ENCODE data around the gene A4GALT. TPM values are rescaled to one million over a fixed set of nuclear protein-coding genes. Genes with fewer than 3 reads are reported as not detected.

The A4GALT gene
- total and polyA plus RNA-seq, 2 donors (not counting 3 experiments of a cell fraction or from before 2014, with no cell fraction given) = 5.4 to 20.7 TPM

DNA sequence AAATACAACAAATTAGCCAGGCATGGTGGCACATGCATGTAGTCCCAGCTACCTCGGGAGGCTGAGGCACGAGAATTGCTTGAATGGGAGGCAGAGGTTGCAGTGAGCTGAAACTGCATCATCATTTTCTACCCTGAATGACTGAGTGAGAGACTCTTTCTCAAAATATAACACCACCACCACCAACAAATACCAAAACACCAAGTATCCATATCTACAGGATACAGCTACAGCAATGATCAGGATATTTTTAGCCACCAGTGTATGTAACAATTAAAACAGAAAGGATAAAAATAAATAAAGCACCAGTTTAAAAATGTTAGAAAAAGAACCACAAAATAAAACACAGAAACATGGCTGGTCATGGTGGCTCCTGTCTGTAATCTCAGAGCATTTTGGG is 13.2 kb downstream of the A4GALT start:
- no peaks in the 10 kb centered on the region for H3K4me1 ChIP-seq (ENCODE audit: control insufficient read depth, extremely low read depth, insufficient read depth, low read length)
- no peaks in the 10 kb centered on the region for H3K36me3 ChIP-seq (ENCODE audit: control insufficient read depth in 2 of 2, extremely low read depth in 1 of 2, insufficient read depth in 2 of 2, low read length in 2 of 2)
- H3K27me3 ChIP-seq (ENCODE audit: control insufficient read depth in 2 of 2, insufficient read depth in 2 of 2, low read length in 2 of 2) = no peaks in the 10 kb centered on the region
- no peak overlapping the region for H2AFZ ChIP-seq (ENCODE audit: low read depth, low read length)
- TF ChIP-seq EZH2 (IDR thresholded peaks at IDR 0.05; ENCODE audit: borderline replicate concordance, low read depth, low read length, severe bottlenecking) (no peak), FOS (IDR thresholded peaks at IDR 0.05; ENCODE audit: borderline replicate concordance, insufficient read depth, low read length) (no peak), POLR2A (IDR thresholded peaks at IDR 0.05; ENCODE audit: low read depth, low read length) (no peak), GATA2 (IDR thresholded peaks at IDR 0.05; ENCODE audit: insufficient read depth, insufficient read length, low read depth, low read length) (no peak), JUN (IDR thresholded peaks at IDR 0.05; ENCODE audit: borderline replicate concordance, insufficient read depth, insufficient read length, low read depth) (no peak)
- no peaks in the 10 kb centered on the region for H3K9me3 ChIP-seq (replicated peaks; ENCODE audit: control insufficient read depth, insufficient read depth, low read length)
- no peaks in the 10 kb centered on the region for H4K20me1 ChIP-seq (replicated peaks; ENCODE audit: control insufficient read depth, extremely low read depth, insufficient read depth, low read length)
- ChIA-PET CTCF (interaction anchor here (1.2 kb wide), 1 partner anchor 11 kb away, joined by 4 read pairs; no protein-coding TSS in a partner anchor), POLR2A (no interaction called here)
- H3K9ac ChIP-seq (replicated peaks; ENCODE audit: extremely low read depth, insufficient read depth, low read length) = no peak overlapping the region
- DNase-seq (ENCODE audit: low read depth, low spot score) (no peak), FAIRE-seq (no peak)
- intact Hi-C loops (cut with micrococcal nuclease) = no loop called here
- dilution Hi-C loops (cut with MboI; ENCODE audit: extremely low pct_ligation_motif_present, low sequenced_read_pairs) = no loop called here
- no peaks in the 10 kb centered on the region for H3K79me2 ChIP-seq (ENCODE audit: control insufficient read depth, insufficient read depth, low read length)
- no peak overlapping the region for H3K4me2 ChIP-seq (ENCODE audit: insufficient read depth, low read length)
- no peaks in the 10 kb centered on the region for H3K9me1 ChIP-seq (replicated peaks; ENCODE audit: control insufficient read depth, extremely low read depth, insufficient read depth, low read length)
- H3K4me3 ChIP-seq (replicated peaks in 1 of 3; ENCODE audit: insufficient read depth in 1 of 3, low read depth in 1 of 3, low read length in 3 of 3) = no peak overlapping the region
- no peak overlapping the region for H3K27ac ChIP-seq (ENCODE audit: insufficient read depth, low read depth, low read length)
- no TSS peak for BruUV-seq (replicated peaks)

DNA sequence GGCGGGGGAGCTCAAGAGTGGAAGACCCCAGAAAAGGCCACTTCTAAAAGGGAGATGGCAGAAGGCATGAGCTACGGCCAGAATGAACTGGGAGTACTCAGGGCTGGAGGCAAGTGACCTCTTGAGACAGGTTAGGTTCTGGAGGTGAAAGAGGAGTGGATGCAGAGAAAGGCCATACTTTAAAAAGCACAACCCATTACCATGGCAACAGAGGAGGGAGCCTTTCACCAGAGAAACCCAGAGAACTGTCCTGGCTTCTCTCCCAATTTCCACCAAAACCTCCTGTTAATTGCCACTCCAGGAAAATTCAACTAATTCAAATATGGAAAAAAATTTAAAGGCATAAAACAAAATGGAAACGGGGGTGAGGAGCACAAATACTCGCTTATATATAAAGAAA is 15.8 kb downstream of the A4GALT start:
- POLR2A ChIA-PET = no interaction called here

More for the DNA sequence above, 15.8 kb downstream of the A4GALT start:
- intact Hi-C loops (cut with micrococcal nuclease) (no loop called here), dilution Hi-C loops (cut with MboI; ENCODE audit: extremely low pct_ligation_motif_present, low sequenced_read_pairs) (no loop called here)
- no peak for FAIRE-seq
- CTCF ChIA-PET = no interaction called here
- Histone ChIP-seq H3K9me1 (replicated peaks; ENCODE audit: control insufficient read depth, extremely low read depth, insufficient read depth, low read length) (no peaks in the 10 kb centered on the region), H3K27me3 (ENCODE audit: control insufficient read depth in 2 of 2, insufficient read depth in 2 of 2, low read length in 2 of 2) (no peaks in the 10 kb centered on the region), H4K20me1 (replicated peaks; ENCODE audit: control insufficient read depth, extremely low read depth, insufficient read depth, low read length) (no peaks in the 10 kb centered on the region), H3K27ac (ENCODE audit: insufficient read depth, low read depth, low read length) (no peak overlapping the region), H3K9ac (replicated peaks; ENCODE audit: extremely low read depth, insufficient read depth, low read length) (no peak overlapping the region), H2AFZ (ENCODE audit: low read depth, low read length) (no peak overlapping the region), H3K9me3 (replicated peaks; ENCODE audit: control insufficient read depth, insufficient read depth, low read length) (no peaks in the 10 kb centered on the region), H3K4me3 (replicated peaks in 1 of 3; ENCODE audit: insufficient read depth in 1 of 3, low read depth in 1 of 3, low read length in 3 of 3) (no peak overlapping the region), H3K4me2 (ENCODE audit: insufficient read depth, low read length) (no peak overlapping the region), H3K79me2 (ENCODE audit: control insufficient read depth, insufficient read depth, low read length) (no peaks in the 10 kb centered on the region), H3K4me1 (ENCODE audit: control insufficient read depth, extremely low read depth, insufficient read depth, low read length) (no peaks in the 10 kb centered on the region), H3K36me3 (ENCODE audit: control insufficient read depth in 2 of 2, extremely low read depth in 1 of 2, insufficient read depth in 2 of 2, low read length in 2 of 2) (no peaks in the 10 kb centered on the region)
- no peak for DNase-seq (ENCODE audit: low read depth, low spot score)
- no TSS peak for BruUV-seq (replicated peaks)
- TF ChIP-seq, protein P1, sequence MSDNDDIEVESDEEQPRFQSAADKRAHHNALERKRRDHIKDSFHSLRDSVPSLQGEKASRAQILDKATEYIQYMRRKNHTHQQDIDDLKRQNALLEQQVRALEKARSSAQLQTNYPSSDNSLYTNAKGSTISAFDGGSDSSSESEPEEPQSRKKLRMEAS (IDR thresholded peaks at IDR 0.05; ENCODE audit: insufficient read depth, insufficient read length) = no peak
- TF ChIP-seq FOS (IDR thresholded peaks at IDR 0.05; ENCODE audit: borderline replicate concordance, insufficient read depth, low read length) (no peak), JUN (IDR thresholded peaks at IDR 0.05; ENCODE audit: borderline replicate concordance, insufficient read depth, insufficient read length, low read depth) (no peak), MYC (IDR thresholded peaks at IDR 0.05; ENCODE audit: low read depth, low read length) (no peak), POLR2AphosphoS5 (IDR thresholded peaks at IDR 0.05; ENCODE audit: insufficient read depth, low read depth, low read length) (no peak), POLR2A (IDR thresholded peaks at IDR 0.05; ENCODE audit: low read depth, low read length) (no peak), EZH2 (IDR thresholded peaks at IDR 0.05; ENCODE audit: borderline replicate concordance, low read depth, low read length, severe bottlenecking) (no peak), GATA2 (IDR thresholded peaks at IDR 0.05; ENCODE audit: insufficient read depth, insufficient read length, low read depth, low read length) (no peak)
- TF ChIP-seq, protein P2, sequence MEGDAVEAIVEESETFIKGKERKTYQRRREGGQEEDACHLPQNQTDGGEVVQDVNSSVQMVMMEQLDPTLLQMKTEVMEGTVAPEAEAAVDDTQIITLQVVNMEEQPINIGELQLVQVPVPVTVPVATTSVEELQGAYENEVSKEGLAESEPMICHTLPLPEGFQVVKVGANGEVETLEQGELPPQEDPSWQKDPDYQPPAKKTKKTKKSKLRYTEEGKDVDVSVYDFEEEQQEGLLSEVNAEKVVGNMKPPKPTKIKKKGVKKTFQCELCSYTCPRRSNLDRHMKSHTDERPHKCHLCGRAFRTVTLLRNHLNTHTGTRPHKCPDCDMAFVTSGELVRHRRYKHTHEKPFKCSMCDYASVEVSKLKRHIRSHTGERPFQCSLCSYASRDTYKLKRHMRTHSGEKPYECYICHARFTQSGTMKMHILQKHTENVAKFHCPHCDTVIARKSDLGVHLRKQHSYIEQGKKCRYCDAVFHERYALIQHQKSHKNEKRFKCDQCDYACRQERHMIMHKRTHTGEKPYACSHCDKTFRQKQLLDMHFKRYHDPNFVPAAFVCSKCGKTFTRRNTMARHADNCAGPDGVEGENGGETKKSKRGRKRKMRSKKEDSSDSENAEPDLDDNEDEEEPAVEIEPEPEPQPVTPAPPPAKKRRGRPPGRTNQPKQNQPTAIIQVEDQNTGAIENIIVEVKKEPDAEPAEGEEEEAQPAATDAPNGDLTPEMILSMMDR (IDR thresholded peaks at IDR 0.05; ENCODE audit: extremely low read depth in 1 of 2, insufficient read depth in 1 of 2, low read depth in 1 of 2, low read length in 2 of 2) = no peak
